Left cardiac atrium (tissue), 4 donors: ENCODE measurements around the gene LRRC57. TPM values are rescaled to one million over a fixed set of nuclear protein-coding genes. Genes with fewer than 3 reads are reported as not detected.

Experiments used
- ATAC-seq, 2 donors: fragments of 200-7000 bp; cut with Tn5 transposase; one replicate each; pipeline ENCODE4 v1.9.1; 2020; ENCODE audit warnings: mild to moderate bottlenecking in 2 of 2, moderate library complexity in 2 of 2
- DNase-seq: peaks from one replicate; pipeline ENCODE4 v3.0.0-alpha.2; 2020
- intact Hi-C, 2 donors: fragments of 100-400 bp; cut with DNase I; formaldehyde crosslinking; loops; one replicate each; pipeline versions ENCODE4 v1.14.1 to v1.15.1; 2022 to 2023
- total RNA-seq, 2 donors: library from RNA; stranded (reverse); fragmentation: NEBNext Ultra II Directional; extraction: Animal tissue kit (Norgen Biotek cat#: 25700); gene quantifications; one replicate each; pipeline ENCODE4 v1.2.1, GENCODE V29; 2021
- donor health status: DM: no; HTN: yes; CAD: no.
- donor health status: DM: no; HTN: yes; CAD: no; lungs with severe emphysema.
- donor health status: DM: yes; HTN: yes; CAD: no.
- donor health status: Dilated cardiomyopathy.

The LRRC57 gene
- total RNA-seq, 2 donors from 2014 or later = 13.8 to 15.6 TPM

GRCh38 chr15:42498212-42499068, 50.2 kb downstream of the LRRC57 start:
- DNase-seq = no peak
- intact Hi-C loops = no loop called here
- no peak for ATAC-seq

GRCh38 chr15:42495361-42496212, 53.0 kb downstream of the LRRC57 start, which contains the start of gene SNAP23:
TSS of gene SNAP23 (plus strand) at chr15:42495634. CDS start at chr15:42511847, 16,213 bp downstream.
- peak; percentile 96 for ATAC-seq
- DNase-seq = peak; percentile 95
- intact Hi-C loops = no loop called here

GRCh38 chr15:42494998-42495360, 53.6 kb downstream of the LRRC57 start:
- DNase-seq (peak; percentile 59), ATAC-seq (peak; percentile 25 to 37)
- intact Hi-C loops = no loop called here

- no peak for ATAC-seq
- intact Hi-C loops = no loop called here
Observed at GRCh38 chr15:42493679-42494078, 54.9 kb downstream of the LRRC57 start.

GRCh38 chr15:42491539-42492225, 56.9 kb downstream of the LRRC57 start:
- intact Hi-C loops = no loop called here
- ATAC-seq = peak in 1 of 2 donors; percentile 41
- DNase-seq = no peak

More at GRCh38 chr15:42493679-42494078, 54.9 kb downstream of the LRRC57 start:
- no peak for DNase-seq

- intact Hi-C loops = no loop called here
- peak; percentile 72 to 73 for ATAC-seq
- DNase-seq = peak; percentile 87
Observed at GRCh38 chr15:42490671-42491538, 57.7 kb downstream of the LRRC57 start, which contains the start of gene ZNF106. TSS of gene ZNF106 (minus strand) at chr15:42491141. CDS start at chr15:42472289, 18,852 bp downstream.

- no peak for DNase-seq
- ATAC-seq = no peak
- intact Hi-C loops = no loop called here
Observed at GRCh38 chr15:42490291-42490670, 58.3 kb downstream of the LRRC57 start.

Other genes starting within 250 kb of the LRRC57 start
- 10 to 100 TPM in 1 of 2 donors, 1 to 10 TPM in 1; 8.7 to 10.6 TPM for gene CAPN3, start 189.3 kb downstream of the LRRC57 start, total RNA-seq
- 100 to 1,000 TPM; 379 to 380 TPM for gene ZNF106, start 57.7 kb downstream of the LRRC57 start, total RNA-seq
- gene SNAP23, start 53.2 kb downstream of the LRRC57 start, total RNA-seq = 10 to 100 TPM; 32.0 to 35.0 TPM
- 10 to 100 TPM; 11.7 to 14.9 TPM for gene HAUS2, start within 50 bp of the LRRC57 start, total RNA-seq
- 10 to 100 TPM in 1 of 2 donors, 1 to 10 TPM in 1; 7.1 to 10.9 TPM for gene STARD9, start 26.8 kb upstream of the LRRC57 start, total RNA-seq
- 1 to 10 TPM; 5.1 to 6.6 TPM for gene CDAN1, start 188.3 kb upstream of the LRRC57 start, total RNA-seq